HG03103 (cell line): ENCODE results near the gene SLC2A13.

ENCODE experiments used
- ATAC-seq: cut with Tn5 transposase; IDR thresholded peaks from one replicate; pipeline ENCODE4 v1.9.1; 2021; ENCODE audit warnings: low read depth; ENCODE audit not compliant: unreplicated experiment

The SLC2A13 gene

DNA sequence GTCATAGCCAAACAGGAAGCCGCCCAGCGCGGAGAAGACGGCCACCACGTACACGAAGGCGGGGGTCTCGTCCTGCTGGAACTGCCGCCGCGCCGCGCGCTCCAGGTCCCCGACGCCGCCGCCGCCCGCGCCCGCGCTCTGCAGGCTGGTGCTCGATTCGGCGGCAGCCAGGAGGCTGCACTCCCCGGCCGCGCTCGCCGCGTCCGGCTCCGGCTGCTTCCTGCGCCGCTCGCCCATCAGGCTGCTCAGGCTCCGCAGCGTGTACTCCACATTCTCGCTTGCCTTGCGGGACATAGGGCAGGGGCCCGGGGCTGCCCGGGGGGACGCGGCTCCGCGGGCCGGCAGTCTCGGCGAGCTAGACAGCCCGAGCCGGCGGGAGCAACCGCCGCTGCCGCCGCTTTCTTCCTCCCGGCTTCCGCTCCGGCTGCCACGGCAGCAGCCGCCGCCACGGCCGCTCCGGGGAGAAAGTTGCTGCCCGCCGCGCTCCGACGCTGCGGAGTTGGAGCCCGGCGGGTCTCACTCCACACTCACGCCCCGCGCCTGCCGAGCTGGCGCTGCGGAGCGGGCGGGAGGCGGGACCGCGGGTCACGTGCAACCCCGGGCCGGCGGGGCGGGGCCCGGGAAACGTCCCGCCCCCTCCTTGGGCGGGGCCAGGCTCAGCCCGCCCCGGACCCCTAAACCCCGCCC lies at the start of gene SLC2A13:
Gene SLC2A13, minus strand, starts transcription at position 567 of the 687 bp plus-strand sequence. Its CDS starts 273 bp downstream, at position 294.
- ATAC-seq = peak; percentile 84

DNA sequence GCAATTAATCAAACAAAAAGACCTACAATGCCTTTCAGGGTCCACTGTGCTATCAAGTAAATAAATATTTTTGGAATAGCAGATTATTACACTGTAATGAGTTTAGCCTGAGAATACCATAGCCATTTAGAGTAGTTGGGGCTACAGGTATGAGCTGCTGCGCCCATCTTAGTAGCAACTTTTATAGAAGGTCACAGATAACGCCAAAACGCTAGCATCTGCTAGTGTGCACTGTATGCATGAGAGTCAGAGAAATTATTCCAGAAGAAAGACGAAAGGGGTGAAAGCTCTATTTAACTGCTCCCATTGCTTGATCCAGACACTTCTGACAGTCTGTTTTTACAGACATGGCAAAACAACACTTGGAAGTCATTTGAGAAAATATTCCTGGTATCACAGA lies 48.5 kb upstream of the SLC2A13 start:
- ATAC-seq = no peak

DNA sequence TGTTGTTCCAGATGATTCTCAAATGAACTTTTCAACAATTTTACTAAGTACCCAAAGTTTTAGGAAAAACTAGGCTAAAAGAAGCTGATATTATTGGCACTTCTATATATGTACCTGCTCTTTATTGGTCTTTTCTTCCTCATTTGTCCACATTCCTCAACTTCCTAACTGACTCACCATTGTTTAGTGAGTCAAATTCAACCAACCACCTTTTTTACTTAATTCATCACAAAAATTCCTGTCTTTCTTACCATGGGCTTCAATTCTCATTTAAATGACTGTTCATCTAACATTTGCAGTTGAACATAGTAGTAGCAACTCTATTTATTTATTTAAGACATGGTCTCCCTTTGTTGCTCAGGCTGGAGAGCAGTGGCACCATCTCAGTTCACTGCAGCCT lies 47.6 kb upstream of the SLC2A13 start:
- no peak for ATAC-seq

DNA sequence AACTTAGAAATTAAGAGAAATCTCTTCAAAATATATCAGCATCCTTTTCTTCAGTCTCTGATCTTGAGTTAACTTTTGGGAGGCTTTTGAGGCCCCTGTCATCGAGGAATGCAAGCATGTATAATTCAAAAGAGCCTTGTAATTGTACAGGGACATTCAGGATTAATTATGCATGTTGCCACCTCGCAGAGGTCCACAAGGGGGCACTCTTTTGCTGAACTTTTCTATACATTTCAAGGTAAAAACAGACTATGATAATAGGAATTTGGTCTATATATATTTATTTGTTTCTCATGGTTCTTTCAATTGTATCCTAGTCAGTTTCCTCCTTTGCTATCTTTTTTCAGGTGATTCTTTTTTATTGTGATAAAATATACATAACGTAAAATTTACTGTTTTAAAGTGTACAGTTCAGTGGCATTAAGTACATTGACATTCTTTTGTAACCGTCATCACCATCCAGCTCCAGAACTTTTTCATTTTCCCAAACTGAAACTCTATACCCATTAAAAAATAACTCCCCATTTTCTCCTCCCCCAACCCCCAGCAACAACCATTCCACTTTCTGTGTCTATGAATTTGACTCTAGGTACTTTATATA lies 47.0 kb upstream of the SLC2A13 start:
- no peak for ATAC-seq

DNA sequence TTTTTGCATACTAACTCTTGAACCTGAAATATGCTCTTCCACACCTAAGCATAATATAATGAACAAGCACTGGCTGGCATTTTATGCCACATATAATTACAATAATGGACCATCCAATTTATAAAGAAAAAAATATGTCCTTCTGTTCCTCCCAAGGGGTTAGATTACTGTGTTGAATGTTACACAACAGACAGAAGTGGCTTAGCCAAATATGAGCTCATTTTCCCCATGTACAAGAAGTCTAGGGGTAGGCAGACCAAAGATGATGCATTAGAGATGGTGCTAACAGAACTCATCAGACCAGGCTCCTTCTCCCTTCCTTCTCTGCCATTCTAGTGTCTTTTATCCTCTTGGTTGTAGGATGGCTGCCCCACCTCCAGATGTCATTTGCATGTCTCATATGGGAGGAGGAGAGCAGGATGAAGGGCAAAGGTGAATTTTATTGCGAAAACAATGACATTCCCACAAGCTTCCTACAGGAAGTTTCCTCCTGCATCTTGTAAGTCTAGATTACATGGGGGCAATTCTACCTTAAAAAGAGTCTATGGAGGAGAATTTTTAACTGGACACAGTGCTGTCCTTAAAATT lies 43.9 kb upstream of the SLC2A13 start:
- ATAC-seq = no peak

DNA sequence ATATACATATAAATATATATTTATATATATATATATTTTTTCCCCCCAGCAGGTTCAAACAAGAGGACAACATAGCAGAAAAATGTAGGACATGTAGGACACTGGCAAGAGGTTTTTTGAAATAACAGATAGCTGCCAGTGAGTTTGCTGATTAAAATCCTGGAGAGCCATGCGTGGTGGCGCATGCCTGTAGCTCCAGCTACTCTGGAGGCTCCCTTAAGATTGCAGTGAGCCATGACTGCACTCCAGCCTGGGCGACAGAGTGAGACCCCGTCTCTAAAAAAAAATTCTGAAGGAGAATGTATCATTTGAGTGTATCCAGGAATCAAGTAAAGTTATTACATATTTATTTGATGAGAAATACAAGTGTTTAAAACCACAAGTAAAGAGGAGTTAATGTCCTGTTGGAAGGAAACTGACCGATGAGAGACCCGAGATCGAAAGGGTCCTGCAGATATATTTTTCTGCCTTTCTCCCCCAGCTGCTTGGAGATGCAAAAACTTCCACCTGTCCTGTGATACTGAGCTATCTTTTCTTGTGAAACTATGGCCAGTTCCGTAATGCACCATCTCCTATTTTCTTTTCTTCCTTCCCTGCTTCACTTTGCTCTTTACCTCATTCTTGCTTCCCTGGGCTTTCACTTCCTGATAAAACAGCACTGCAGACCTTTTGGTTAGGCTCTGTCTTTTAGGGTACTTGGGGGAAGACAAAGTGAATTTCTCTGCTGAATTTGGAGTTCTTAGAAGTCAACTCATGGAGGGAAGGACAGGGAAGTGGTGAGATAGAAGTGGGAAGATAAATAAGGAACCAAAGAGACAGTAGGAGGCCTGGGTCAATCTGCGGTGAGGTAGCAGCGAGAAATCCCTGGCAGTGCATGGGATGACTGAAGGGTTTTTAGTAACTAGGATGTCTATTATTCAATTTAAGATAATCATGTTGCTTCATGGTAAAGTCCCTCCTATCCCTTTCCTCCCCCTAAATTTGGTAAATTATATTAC lies 41.2 kb upstream of the SLC2A13 start:
- ATAC-seq = no peak

DNA sequence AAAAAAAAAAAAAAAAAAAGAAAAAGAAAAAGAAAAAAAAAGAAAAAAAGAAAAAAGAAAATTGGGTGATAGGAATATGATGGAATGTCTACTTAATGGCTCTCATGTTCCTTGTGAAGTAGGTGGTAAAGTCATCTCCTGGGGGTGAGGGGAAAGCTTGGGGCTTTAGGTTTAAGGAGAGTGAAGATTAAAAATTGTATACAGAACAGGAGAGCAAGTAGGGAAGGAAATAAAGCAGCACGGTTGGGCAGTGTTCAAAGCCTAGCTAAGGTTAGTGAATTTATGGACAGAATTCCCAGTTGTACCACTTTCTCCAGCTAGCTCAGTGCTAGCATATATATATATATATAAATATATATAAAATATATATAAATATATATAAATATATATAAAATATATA lies 40.0 kb upstream of the SLC2A13 start:
- ATAC-seq = no peak

DNA sequence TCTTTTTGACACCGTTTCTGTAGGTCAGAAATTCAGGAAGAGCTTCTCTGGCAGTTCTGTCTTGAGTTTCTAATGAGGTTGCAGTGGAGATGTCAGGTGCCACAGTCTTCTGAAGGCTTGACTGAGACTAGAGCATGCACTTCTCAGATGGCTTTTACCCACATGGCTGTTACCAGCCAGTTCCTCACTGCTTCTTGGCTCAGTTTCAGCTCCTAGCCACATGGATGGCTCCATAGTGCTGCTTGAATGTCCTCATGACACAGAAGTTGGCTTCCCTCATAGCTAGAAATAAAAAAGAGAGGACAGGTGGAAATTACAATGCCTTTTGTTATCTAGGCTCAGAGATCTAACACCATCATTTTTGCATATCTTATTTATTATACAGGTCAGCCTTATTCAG lies 38.1 kb upstream of the SLC2A13 start:
- no peak for ATAC-seq

DNA sequence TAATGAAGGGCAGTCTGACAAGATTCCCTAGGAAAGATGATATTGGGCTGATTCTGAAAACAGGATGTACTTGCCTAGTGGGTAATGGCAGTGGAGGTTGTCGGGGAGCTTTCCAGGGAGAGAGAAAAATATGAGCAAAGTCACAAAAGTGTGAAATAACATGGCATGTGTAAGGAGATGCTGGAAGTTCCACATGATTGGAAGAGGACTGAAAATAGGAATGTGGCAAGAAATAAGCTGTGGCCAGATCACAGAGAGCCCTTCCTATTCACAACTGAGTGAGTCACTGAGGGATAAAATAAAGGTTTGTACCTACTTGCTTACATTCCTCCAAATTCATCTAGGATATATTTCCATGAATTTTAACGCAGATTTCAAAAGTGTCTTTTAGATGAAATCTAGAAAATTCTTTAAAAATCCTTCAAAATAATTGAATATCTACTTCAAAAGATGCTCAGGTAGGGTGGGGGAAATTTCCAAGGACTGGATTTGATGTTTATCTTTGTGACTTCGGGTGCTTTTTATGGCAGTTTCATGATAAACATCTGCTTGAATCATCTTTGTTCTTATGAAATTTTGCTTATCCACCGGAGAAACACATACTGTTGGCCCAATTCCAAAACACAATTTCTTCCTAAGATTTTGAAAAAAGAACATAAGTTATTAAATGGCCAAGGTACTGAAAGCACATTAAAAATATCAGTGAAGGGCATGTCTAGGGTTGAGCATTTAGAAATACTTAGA lies 36.3 kb upstream of the SLC2A13 start:
- ATAC-seq = no peak

DNA sequence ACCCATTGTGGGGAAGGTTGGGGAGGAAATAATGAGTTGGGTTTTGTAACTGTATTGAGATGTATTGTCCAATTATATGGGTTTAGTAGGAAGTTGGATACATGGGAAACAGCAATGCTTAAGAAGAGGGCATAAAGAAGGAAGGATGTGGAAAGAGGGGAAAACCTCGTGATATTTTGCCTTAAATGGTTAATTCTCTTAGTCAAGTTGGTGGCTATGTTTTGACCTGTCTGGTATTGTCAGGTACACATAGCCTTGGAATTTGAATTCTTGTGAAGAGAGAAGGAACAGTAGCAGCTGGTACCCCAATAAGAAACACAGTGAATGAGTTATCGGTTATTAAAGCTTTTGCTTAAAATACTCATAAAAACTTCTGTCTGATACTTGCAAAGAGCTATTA lies 32.6 kb upstream of the SLC2A13 start:
- ATAC-seq = no peak

DNA sequence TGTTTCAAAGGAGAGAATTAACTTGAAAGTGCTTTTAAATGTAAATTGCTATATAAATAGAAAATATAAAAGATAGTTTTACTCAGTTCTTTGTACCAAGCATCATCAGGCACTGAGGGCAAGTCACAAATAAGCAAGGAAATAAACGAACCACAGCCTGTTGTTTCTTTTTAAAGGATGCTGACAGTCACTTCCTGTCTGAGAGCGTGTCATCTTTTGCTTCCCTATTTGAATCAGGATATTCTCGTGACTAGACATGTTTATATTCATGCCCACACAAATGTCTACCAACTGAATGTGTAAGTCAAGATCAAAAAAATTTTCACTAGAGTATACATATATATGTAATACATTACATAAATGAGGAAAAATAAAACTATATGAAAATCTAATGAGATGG lies 31.4 kb upstream of the SLC2A13 start:
- ATAC-seq = peak; percentile 77

DNA sequence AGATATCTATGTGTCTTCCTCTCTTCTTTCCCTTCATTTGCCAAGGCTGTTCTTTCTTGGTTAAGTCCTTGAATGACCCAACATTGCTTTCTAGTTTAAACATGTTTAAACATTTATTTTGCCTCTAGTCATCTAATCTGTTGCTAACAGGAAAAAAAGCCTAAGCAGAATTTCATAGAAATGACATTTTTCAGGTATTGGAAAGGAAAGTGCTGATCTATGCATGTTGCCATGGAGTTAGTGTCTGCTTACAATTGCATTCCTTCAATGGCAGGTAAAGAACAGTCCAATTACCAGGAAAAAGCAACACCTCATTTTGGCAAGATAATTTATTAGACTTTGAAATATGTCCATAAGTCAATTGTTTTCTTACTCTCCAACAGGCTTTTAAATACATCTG lies 21.5 kb upstream of the SLC2A13 start:
- ATAC-seq = no peak

DNA sequence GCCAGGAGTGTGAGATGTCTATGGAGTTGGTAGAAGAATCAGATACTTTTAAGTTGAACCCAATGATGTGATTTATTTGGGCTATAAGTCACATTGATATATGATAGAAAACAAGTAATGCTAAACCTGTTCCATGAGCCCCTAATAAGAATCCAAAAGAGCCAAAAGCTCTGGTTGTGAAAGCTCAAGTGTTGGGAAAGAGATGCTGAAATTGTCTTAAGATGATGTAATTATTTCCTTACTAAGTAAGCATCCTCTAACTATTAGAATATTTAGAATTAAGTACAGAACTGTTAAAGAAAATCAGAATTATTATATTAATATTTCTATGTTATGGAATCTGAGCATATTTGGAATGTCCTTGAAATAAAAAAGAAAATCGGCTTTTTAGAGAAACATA lies 17.6 kb upstream of the SLC2A13 start:
- no peak for ATAC-seq

DNA sequence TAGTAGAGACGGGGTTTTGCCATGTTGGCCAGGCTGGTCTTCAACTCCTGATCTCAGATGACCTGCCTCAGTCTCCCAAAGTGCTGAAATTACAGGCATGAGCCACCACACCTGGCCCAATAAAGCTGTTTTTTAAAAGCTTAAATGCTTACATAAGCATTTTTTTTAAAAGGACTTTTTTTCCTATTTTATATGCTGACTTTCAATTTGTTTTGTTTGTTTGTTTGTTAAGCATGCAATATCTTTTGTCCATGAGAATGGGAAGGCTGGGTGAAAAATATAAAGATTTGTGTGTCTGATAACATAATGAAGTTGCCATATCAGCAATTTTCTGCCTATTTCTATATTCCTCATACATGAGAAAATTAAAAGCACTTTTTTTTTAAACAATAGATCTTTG lies 17.0 kb upstream of the SLC2A13 start:
- no peak for ATAC-seq

DNA sequence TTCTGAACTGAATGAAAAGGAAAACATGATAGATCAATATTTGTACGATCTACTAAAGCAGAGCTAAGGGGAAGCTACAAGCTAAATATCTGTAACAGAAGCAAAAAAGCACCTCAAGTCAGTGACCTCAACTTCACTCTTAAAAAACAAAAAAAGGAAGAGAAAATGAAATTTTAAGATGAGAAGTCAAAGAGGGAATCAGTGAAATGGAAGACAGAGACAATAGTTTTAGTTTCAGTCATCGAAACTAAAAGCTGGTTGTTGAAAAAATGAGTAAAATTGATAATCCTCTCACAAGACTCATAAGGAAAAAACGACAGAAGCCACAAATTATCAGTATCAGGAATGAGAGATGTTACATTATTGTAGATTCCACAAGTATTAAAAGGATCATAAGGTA lies 11.9 kb upstream of the SLC2A13 start:
- ATAC-seq = peak; percentile 93

DNA sequence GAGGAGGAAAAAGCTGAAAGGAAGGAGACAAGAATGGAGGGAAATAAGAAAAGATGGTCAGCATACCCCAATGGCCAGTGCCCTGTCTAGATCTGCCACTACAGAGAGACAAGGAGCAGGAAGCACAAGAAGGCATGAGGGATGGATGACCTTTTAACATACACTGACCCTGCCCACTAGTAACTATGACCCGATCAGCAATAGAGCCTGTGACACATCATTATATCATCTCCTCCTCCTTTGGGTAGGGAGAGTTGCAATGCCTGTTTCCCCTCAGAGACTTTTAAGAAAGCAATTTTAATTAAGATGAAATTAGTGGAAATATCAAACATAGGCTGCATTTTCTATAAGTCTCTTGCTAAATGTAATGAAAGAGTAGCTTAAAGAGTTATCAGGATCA lies 4.7 kb upstream of the SLC2A13 start:
- no peak for ATAC-seq

DNA sequence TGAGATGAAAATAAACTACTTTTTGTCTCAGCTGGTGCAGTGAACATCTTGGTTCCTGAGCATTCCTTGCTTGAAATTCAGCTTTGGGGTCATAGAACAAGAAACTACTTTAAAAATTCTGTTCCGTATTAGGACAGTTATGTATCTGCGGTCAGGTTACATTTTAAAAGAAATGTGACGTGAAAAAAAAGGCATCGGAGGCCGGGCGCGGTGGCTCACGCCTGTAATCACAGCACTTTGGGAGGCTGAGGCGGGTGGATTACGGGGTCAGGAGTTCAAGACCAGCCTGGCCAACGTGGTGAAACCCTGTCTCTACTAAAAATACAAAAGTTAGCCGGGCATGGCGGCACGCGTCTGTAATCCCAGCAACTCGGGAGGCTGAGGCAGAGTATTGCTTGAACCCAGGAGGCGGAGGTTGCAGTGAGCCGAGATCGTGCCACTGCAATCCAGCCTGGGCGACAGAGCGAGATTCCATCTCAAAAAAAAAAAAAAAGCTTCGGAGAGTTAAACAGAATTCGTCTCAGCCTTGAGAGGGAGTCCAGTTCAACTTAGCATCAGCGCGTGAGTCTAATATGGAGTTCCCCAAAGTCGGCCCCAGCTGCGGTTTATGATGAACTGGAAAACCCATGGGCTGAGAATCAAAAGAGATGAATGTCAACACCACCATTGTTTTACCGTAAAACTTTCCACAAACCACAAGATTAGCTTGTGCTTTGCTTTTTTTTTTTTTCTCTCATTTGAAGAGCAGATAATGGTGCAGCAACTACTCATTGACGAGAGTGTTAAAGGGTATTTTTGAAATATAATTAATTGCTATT lies 2.1 kb upstream of the SLC2A13 start:
- no peak for ATAC-seq

DNA sequence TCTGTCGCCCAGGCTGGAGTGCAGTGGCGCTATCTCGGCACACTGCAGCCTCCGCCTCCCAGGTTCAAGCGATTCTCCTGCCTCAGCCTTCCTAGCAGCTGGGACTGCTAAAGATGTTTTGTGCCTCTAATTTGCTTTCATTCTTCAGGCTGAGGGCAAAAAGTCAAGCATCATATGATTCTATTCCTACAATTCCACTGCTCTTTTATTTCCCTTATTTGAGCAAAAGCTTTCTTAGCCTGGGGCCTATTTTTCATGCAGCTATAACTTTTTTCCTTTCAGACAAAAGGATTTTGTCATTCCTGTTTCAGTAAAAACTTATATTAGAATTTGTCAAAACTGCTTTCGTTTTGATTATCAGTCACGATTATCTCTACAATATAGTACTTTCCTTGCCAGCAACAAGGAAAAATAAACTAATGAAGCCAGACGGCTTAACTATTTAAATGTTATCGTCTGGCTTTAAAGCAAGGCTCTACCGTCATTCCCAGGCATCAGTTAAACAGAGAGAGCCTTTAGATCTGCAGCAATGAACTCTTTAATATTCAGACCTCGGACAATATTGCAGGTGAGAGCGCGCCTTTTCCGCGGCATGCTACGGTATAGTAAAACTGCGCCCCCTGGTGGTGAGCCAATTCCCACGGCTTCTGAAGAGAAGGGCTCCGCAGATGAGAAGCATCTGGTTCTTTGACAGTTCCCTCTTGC lies 1.4 kb upstream of the SLC2A13 start:
- peak; percentile 31 for ATAC-seq

DNA sequence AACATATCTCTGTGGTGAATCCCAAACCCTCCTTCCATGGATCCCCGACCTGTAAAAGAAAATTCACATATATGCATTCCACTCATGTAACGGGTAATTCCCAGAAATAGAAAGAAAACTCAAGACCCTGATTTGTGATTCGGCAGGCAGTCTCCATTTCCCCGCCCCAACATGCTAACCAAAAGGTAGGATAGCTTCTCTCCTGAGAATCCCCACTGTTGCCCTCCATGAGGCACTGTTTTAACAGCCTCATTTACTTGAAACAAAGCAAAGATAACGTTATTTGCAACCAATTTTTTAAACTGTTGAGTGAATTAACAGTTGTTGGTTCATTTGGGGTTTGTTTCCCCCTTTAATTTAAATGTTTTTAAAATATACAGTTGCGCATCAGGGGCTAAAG lies 774 bp upstream of the SLC2A13 start:
- no peak for ATAC-seq
